Measurements from ENCODE around the gene DCDC2C. TPM values are rescaled to one million over a fixed set of nuclear protein-coding genes. Genes with fewer than 3 reads are reported as not detected.
"Not testable (repeated sequence)": the region's sequence is repeated elsewhere in the genome, so short reads cannot be mapped to it uniquely, and the experiment has no call there.

DCDC2C gene, protein sequence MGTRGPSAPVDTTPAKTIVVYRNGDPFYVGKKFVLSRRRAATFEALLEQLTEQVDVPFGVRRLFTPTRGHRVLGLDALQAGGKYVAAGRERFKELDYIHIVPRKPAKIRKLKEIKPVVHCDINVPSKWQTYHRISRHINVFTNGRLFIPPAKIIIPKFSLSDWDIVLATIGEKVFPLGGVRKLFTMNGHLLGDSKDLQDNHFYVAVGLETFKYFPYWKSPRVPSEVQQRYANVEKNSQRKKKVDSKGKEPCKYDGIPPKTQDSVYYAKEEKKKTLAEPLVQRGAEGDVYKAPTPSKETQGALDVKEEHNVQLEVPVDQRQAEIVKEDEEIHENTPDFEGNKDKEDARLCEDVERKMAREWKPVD
- total RNA-seq: not detected

DNA sequence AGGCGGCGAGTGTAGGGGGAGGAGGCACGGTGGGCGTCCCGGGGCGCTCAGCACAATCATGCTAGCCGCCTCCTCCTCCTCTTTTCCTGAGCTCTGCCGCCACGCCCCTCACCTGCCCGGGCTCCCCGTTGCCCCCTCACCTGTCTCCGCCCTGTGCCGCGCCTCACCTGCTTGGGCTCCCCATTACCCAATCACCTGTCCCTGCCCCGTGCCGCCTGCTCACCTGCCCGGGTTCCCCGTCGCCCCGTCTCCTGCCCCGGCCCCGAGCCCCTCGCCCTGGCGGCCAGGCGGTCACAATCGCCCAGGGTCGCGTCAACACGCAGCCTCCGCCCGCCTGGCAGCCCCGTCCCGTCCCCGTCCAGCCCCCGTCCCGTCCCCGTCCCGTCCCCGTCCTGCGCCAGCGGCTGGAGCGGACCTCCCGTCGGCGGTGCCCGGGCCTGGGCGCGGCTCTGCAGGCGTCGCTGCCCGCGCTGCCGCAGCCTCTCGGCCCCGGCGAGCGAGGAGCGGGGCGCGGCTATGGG is at the start of gene DCDC2C:
DCDC2C (plus strand) TSS at position 340 of the 521 bp plus-strand sequence; CDS start at position 517, 177 bp downstream.
- Mint-ChIP-seq H3K27me3 (peaks cover 35% of the 10 kb centered on the region), H3K9me3 (peaks cover 3% of the 10 kb centered on the region), H3K27ac (no peak within 1 kb of the TSS), H3K36me3 (ENCODE audit: low read depth) (no peaks in the 10 kb centered on the region), H3K4me3 (no peak within 1 kb of the TSS), H3K4me1 (no peaks in the 10 kb centered on the region)
- no peak for ATAC-seq (replicated peaks)

DNA sequence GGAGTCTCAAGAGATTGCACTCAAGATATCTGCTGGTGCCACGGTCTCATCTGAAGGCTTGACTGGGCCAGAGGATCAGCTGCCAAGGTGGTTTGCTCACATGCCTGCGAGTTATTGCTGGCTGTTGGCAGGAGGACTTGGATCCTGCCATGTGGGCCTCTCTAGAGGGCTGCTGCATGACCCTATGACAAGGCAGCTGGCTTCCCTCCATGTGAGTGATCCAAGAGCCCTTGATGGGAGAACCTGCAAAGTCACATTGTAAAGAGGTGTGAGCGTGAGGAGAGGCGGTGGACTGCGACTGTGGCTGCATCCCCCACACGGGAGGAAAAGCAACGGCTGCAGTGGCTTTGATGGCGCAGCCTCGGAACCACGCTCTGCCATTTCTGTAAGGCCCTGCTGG is 49.4 kb upstream of the DCDC2C start:
- Mint-ChIP-seq H3K27me3 (no peaks in the 10 kb centered on the region), H3K36me3 (ENCODE audit: low read depth) (no peaks in the 10 kb centered on the region), H3K4me3 (no peak overlapping the region), H3K4me1 (peaks cover 6% of the 10 kb centered on the region), H3K9me3 (no peaks in the 10 kb centered on the region), H3K27ac (no peak overlapping the region)
- no peak for ATAC-seq (replicated peaks)

DNA sequence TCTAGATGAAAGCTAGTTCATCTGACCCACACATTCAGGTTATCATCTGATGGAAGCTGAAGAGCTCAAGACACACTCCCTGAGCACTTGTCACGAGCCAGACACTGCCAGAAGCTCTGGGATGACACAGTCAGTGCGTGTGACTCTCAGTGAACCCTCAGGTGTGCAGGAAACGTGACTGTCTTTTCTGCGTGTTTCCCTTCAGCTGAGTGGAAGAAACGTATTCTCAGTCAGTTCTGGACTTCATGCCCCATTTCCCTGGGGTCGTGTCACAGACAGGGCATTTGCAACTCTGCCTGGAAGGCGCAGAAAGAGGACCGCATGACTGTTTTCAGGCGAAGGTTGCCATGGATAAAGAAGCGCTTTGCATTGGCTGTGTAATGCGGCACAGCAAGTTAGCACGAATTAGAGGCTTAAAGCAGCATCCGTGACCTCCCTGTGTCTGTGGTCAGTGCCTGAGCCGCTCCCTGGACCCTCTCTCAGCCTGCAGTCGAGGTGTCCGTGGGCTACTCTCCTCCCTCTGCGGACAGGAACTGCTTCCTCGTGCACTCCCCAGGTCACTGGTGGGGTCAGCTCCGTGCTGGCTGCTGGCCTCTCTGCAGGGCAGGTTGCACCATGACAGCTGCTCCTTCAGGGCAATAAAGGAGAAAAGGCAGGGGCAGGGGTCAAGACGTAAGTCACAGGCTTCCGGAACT is 48.7 kb upstream of the DCDC2C start:
- Mint-ChIP-seq H3K27me3 (no peaks in the 10 kb centered on the region), H3K36me3 (ENCODE audit: low read depth) (no peaks in the 10 kb centered on the region), H3K27ac (no peak overlapping the region), H3K4me3 (no peak overlapping the region), H3K9me3 (no peaks in the 10 kb centered on the region), H3K4me1 (peaks cover 6% of the 10 kb centered on the region)
- ATAC-seq (replicated peaks): no peak

DNA sequence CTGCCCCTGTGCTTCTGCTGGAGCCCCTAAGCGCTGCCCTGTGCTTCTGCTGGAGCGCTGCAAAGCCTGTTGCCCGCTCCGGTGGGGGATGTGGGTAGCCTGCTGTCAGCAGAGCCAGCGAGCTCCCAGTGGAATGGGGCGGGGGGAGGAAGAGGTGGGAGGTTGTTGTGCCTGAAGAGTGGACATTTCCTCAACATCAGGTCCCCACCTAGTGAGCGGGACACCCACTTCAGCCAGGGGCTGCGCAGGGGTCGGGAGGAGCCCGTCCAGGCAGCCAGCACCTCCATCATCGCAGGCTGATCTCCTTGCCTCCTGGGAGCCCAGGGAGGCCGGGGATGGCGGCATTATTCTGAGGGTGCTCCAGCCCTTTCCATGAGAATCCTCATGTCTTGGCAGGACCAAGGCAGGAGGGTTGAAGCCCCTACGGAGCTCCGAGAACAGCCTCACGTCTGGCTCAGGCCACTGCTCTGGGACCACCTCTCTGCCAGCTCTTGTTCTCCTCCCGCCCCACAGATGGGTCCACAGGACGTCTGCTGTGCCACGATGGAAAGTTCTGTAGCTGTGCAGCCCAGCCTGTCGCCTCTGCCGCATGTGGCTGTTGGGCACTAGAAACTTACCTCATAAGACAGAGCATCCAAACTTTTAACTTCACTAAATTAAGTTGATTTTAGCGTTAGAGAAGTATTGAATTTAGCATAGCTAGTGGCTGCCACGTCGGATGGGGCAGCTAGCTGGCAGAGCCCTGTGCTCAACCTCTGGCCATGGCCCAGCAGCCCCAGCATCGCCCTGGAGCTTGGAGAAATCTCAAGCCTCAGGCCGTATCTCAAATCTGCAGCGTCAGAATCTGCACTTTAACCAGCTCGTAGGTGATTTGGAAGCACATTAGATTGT is 47.3 kb upstream of the DCDC2C start:
- Mint-ChIP-seq H3K4me3 (no peak overlapping the region), H3K4me1 (peaks cover 13% of the 10 kb centered on the region), H3K36me3 (ENCODE audit: low read depth) (no peaks in the 10 kb centered on the region), H3K27me3 (no peaks in the 10 kb centered on the region), H3K9me3 (peaks cover 9% of the 10 kb centered on the region), H3K27ac (no peak overlapping the region)
- ATAC-seq (replicated peaks): no peak

DNA sequence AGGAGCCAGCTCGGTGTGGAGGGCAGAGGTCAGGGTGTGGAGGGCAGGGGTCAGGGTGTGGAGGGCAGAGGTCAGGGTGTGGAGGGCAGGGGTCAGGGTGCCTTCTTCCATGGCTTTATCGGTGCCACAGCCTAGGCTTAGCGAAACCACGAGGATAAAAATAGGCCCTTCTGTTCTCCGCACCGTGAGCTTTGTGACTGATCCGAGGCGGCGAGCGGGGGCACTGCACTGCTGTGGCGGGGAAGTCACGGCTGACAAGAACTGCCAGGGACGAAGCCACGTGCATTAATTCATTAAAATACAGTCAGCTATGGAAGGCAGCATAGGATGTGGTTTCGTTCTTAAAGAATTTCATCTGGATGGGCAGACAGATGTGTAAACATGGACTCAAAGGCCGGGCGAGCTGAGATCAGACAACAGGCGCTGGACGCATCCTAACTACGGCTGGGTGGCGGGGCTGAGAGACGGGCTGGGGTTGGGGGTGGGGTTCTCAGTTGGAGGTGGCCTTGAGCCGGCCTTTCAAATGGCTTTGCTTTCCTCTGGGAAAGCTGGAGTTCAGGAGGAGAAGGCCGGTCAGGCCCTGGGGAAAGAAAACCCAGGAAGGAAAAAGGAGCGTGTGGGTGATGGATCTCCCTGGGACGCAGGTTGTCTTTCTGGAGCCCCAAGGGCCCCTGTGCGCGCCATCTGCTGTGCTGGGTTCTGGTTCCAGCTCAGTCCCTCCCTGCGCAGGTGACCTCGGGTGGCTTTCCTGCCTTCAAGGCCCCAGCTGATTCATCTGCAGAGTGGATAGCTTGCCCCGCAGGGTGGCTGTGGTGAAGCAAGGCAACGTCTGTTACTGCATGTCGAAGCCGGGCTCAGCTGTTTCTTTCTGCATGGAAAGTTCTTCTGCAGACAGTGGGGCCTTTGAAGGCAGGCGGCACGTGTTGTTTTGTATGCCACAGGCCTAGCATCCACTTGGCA is 46.3 kb upstream of the DCDC2C start:
- H3K36me3 Mint-ChIP-seq (ENCODE audit: low read depth): no peaks in the 10 kb centered on the region
- H3K27me3 Mint-ChIP-seq: no peaks in the 10 kb centered on the region
- H3K9me3 Mint-ChIP-seq: peaks cover 9% of the 10 kb centered on the region
- no peak overlapping the region for H3K4me3 Mint-ChIP-seq
- no peak overlapping the region for H3K27ac Mint-ChIP-seq
- peaks cover 11% of the 10 kb centered on the region for H3K4me1 Mint-ChIP-seq
- ATAC-seq (replicated peaks): no peak

DNA sequence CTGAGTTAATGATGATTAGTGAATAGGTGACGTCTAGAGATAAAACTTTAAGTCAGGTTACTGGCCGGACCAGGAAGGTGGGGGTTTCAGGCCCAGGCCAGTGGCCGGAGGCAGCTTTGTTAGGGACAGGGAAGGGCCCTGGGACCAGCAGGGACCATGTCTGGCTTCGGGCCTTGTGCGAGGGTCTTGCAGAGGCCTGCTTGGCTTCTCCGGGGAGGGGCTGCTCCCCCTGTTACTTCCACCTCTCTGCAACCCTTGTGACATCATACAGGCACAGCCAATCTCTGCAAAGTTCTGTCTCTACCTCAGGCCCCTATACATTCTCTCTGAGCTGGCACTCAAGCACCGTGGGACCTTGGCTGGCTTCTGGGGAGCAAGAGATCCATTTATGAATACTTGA is 45.5 kb upstream of the DCDC2C start, which contains the start of gene ALLC:
ALLC (plus strand) TSS at position 320 of the 400 bp plus-strand sequence. CDS start 12,958 bp downstream, outside the sequence.
- no peak for ATAC-seq (replicated peaks)
- H3K27ac Mint-ChIP-seq: peak within 1 kb of the TSS; percentile 70
- H3K4me3 Mint-ChIP-seq: no peak within 1 kb of the TSS
- H3K4me1 Mint-ChIP-seq: peaks cover 11% of the 10 kb centered on the region
- H3K9me3 Mint-ChIP-seq: peaks cover 9% of the 10 kb centered on the region
- H3K27me3 Mint-ChIP-seq: no peaks in the 10 kb centered on the region
- no peaks in the 10 kb centered on the region for H3K36me3 Mint-ChIP-seq (ENCODE audit: low read depth)

DNA sequence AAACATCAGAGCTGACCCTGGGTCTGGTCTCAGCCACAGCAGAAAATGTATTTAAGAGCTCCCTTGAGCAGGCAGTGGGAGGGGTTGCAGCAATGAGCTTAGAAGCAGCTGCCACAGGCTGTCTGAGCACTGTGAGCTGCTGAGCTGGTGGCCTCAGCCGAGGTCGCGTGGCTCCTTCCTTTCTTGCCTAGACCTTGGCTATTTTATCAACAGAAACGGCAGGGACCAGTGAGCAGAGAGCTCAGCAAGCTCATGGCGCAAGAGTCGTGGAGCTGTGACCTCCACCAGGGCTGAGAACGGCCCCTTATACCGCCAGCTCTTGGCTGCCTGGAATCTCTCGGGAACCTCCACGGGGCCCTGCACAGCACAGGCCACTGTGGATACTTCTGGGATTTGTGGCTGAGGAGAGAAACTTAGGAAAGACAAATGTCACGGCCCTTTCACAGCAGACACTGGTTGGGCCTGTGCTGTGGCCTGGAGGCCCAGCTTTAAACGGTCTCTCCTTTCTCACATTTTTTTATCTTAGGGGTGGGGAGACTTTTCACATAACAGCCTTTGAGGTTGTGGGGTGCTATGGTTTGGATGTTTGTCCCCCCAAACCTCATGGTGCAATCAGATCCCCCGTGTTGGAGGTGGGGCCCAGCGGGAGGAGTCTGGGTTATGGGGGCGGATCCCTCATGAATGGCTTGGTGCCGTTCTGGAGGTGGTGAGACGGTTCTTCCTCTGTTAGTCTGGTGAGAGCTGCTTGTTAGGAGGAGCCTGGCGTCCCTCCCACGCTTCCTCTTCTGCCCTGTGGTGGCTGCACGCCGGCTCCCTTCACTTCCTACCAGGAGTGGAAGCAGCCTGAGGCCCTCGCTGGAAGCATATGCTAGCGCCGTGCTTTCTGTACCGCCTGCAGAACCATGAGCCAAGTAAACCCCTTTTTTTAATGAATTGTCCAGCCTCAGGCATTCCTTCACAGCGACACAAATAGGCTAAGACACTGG is 43.6 kb upstream of the DCDC2C start:
- peak; percentile 51 for ATAC-seq (replicated peaks)
- H3K9me3 Mint-ChIP-seq: peaks cover 9% of the 10 kb centered on the region
- H3K36me3 Mint-ChIP-seq (ENCODE audit: low read depth): no peaks in the 10 kb centered on the region
- no peaks in the 10 kb centered on the region for H3K27me3 Mint-ChIP-seq
- H3K27ac Mint-ChIP-seq: peak overlapping the region; percentile 70
- H3K4me1 Mint-ChIP-seq: peaks cover 11% of the 10 kb centered on the region
- H3K4me3 Mint-ChIP-seq: peak overlapping the region; percentile 25

DNA sequence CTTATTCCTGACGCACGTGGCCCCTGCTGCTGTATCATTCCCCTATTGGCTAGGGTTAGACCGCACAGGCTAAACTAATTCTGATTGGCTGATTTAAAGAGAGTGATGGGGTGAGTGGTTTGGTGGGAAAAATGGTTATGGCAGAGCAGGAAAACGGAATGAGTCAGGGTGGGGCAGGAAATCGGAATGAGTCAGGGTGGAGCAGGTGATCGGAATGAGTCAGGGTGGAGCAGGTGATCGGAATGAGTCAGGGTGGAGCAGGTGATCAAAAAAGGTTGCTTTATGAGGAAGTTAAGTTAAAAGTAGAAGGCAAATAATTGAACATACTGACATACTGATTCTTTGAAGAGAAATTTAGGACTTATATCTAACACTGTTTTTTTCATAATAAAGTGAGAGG is 42.7 kb upstream of the DCDC2C start:
- H3K9me3 Mint-ChIP-seq; H3K36me3 Mint-ChIP-seq (ENCODE audit: low read depth); H3K27me3 Mint-ChIP-seq: not testable (repeated sequence)
- H3K4me3 Mint-ChIP-seq: peak overlapping the region; percentile 25
- H3K4me1 Mint-ChIP-seq: peaks cover 11% of the 10 kb centered on the region
- peak overlapping the region; percentile 70 for H3K27ac Mint-ChIP-seq
- peak; percentile 46 for ATAC-seq (replicated peaks)

DNA sequence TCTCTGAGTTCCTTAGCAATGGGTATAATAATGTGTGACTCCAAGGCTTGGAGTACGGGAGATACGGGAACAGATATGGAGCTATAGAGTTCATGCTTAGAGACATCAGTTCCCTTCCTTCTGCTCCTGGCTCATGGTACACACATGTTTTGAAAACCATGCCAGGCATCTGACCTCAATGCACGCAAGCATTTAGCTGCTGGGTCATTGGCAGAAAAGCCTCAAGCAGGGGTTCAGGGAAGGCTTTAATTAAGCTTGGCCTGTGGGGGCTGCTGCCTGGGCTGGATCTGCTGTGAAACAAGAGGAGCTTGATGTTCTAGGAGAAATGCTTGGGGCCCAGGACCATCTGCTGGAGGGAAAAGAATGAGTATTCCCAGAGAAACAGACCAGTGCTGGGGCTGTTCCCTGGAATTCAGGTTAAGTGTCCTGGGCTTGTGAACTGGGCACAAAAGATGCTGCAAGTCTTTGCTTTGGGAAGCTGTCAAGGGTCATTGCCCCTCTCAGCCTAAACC is 42.2 kb upstream of the DCDC2C start:
- Mint-ChIP-seq H3K9me3 (peaks cover 9% of the 10 kb centered on the region), H3K4me3 (peak overlapping the region; percentile 25), H3K27ac (peak overlapping the region; percentile 70), H3K36me3 (ENCODE audit: low read depth) (no peaks in the 10 kb centered on the region), H3K27me3 (no peaks in the 10 kb centered on the region), H3K4me1 (peaks cover 11% of the 10 kb centered on the region)
- no peak for ATAC-seq (replicated peaks)

DNA sequence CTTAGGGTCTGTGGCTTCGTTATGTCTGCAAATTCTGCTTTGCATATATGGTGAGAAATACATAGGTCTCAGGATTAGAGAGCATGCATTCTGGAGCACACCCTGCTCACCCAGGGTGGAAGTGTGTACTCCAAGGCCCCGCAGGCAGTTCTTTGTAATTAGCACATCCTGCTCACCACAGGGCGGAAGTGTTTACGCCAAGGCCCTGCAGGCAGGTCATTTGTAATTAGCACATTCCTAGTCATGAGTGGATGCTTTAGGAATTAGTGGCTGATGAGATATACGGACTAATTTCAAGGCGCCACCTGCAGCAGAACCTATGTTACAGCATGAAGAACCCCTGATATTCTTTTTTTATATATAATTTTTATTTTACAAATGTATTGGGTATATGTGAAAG is 41.1 kb upstream of the DCDC2C start:
- H3K27ac Mint-ChIP-seq: no peak overlapping the region

DNA sequence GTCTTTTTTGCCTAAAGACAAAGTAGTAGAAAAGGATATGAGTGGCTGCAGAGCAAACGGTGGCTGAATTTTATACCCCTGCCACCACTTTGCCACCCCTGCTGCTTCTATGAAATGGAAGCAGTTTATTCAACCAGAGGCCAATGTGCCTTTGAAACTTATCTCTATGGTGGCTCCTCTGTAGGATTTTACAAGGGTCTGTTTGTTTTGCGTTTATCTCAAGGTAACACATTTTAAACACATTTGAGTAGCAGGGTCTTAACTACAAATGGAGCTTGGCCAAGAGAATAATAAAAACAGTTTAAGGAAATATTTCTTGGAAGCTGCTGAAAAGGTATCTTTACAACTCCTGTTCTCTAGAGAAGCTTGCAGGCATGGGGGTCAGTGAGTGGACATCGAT is 39.3 kb upstream of the DCDC2C start:
- H3K27me3 Mint-ChIP-seq: no peaks in the 10 kb centered on the region
- H3K4me3 Mint-ChIP-seq: no peak overlapping the region
- ATAC-seq (replicated peaks): no peak
- H3K27ac Mint-ChIP-seq: no peak overlapping the region
- H3K4me1 Mint-ChIP-seq: peaks cover 11% of the 10 kb centered on the region
- peaks cover 9% of the 10 kb centered on the region for H3K9me3 Mint-ChIP-seq
- no peaks in the 10 kb centered on the region for H3K36me3 Mint-ChIP-seq (ENCODE audit: low read depth)

More for the DNA sequence above, 41.1 kb upstream of the DCDC2C start:
- peak; percentile 29 for ATAC-seq (replicated peaks)
- H3K4me3 Mint-ChIP-seq: no peak overlapping the region
- peaks cover 9% of the 10 kb centered on the region for H3K9me3 Mint-ChIP-seq
- H3K27me3 Mint-ChIP-seq: no peaks in the 10 kb centered on the region
- peaks cover 11% of the 10 kb centered on the region for H3K4me1 Mint-ChIP-seq
- no peaks in the 10 kb centered on the region for H3K36me3 Mint-ChIP-seq (ENCODE audit: low read depth)

DNA sequence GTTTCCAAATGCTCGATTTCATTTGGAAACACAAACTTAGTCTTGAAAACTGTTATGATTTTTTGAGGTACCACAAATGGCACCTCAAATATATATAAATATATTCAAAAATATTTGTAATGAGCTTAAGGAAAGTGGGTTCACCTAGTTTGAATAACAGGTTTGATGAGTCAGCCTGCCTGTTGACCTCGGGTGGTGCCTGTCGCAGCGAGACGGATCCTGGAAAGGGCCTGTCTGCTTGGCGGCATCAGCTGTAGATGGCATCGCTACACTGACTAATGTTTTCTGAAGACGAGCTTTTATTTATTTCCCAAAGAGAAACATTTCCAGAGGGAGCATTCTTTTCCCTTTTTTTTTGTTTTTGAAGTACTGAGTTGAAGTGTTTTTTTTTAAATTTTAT is 38.5 kb upstream of the DCDC2C start:
- Mint-ChIP-seq H3K27ac (no peak overlapping the region), H3K4me3 (no peak overlapping the region), H3K4me1 (peaks cover 10% of the 10 kb centered on the region), H3K27me3 (no peaks in the 10 kb centered on the region), H3K9me3 (peaks cover 9% of the 10 kb centered on the region), H3K36me3 (ENCODE audit: low read depth) (no peaks in the 10 kb centered on the region)
- ATAC-seq (replicated peaks): no peak

Data from activated T-helper 17 cell treated with anti-CD3 and anti-CD28 coated beads, Interleukin-2, amount 50 U/mL, for 72 hours (primary cell).